MG63 (cell line): ENCODE data around the gene CPHXL2. TPM values are rescaled to one million over a fixed set of nuclear protein-coding genes. Genes with fewer than 3 reads are reported as not detected.

Experiments used
- DNase-seq: peaks from one replicate; pipeline ENCODE4 v3.0.0-alpha.2; 2020
- H3K27me3 ChIP-seq: fragments of 250-450 bp; sonication (Bioruptor Pico); 2 replicates; pipeline ENCODE4 v1.5.1; 2020; ENCODE audit warnings: mild to moderate bottlenecking, moderate library complexity
- H3K36me3 ChIP-seq: fragments of 250-450 bp; sonication (Bioruptor Pico); 2 replicates; pipeline ENCODE4 v1.5.1; 2020; ENCODE audit warnings: mild to moderate bottlenecking, moderate library complexity
- H3K4me3 ChIP-seq: fragments of 250-450 bp; sonication (Bioruptor Pico); 2 replicates; pipeline ENCODE4 v1.5.1; 2020; ENCODE audit warnings: mild to moderate bottlenecking, moderate library complexity
- H3K9me3 ChIP-seq: fragments of 250-450 bp; sonication (Bioruptor Pico); 2 replicates; pipeline ENCODE4 v1.5.1; 2020; ENCODE audit warnings: mild to moderate bottlenecking, moderate library complexity
- total RNA-seq: library from RNA; depleted of rRNA; stranded (reverse); fragments of >200 nt; shearing (Covaris generic); gene quantifications from 2 replicates; pipeline ENCODE4 v1.2.3, GENCODE V29; 2014; ENCODE audit warnings: low replicate concordance; rRNA removed

Gene CPHXL2
- total RNA-seq, 1 experiment from 2014 or later: not detected

DNA sequence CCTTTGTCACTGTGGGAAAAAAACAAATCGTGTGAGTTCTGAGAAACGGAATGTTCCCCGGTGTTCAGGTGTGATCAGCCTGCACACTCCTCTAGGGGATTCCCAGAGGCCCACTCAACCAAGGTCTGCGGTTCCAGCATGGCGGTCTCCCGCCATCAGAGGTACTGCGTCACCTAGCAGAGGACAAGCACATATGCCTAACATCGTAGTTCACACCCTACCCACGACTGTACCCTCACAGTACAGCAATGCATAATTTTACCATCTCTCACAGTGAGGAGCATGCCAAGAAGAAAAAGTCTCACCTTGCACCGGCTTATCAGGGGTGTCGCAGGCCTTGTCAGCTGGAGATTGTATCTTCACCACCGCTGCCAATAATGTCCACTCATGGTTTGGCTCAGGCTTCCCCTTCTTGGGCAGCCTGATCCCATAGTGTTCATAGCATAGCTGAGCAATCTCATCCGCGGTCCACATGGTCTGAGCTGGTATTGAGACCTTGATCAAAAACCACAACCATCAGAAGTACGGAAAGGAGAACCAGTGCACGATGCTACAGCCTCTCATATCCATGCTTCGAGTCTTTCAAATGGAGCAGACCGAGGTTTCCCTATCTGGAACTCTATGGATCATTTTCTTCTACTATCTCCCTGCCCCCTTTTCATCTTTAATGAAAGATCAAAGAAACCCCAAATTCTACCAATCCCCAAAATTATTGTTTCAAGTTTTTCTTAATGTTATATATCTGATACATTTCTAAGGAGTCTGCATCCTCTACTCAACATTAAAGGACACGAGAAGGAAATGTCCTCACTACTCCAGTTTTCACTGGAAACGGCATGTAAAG is 56.3 kb downstream of the CPHXL2 start:
- no peak for DNase-seq
- Histone ChIP-seq H3K27me3 (no peaks in the 10 kb centered on the region), H3K4me3 (no peak overlapping the region), H3K9me3 (no peaks in the 10 kb centered on the region), H3K36me3 (peaks cover 6% of the 10 kb centered on the region)

DNA sequence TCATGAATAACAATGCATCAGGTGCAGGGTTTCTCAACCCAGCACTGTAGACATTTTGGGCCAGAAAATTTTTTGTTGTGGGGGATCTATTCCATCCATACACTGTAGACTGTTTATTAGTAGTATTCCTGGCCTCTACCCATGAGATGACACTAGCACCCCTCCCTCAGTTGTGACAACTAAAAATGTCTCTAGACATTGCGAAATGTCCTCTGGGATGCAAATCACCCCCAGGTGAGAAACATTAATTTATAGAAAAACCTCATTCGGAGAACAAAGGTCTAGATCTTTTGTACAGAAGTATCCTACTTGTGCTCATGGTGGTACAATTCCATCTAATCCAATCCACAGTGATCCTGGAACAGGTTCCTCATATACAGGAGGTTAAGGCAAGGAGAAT is 58.0 kb downstream of the CPHXL2 start:
- H3K27me3 ChIP-seq: no peaks in the 10 kb centered on the region
- H3K36me3 ChIP-seq: peaks cover 7% of the 10 kb centered on the region
- DNase-seq: no peak
- H3K9me3 ChIP-seq: no peaks in the 10 kb centered on the region
- H3K4me3 ChIP-seq: no peak overlapping the region

DNA sequence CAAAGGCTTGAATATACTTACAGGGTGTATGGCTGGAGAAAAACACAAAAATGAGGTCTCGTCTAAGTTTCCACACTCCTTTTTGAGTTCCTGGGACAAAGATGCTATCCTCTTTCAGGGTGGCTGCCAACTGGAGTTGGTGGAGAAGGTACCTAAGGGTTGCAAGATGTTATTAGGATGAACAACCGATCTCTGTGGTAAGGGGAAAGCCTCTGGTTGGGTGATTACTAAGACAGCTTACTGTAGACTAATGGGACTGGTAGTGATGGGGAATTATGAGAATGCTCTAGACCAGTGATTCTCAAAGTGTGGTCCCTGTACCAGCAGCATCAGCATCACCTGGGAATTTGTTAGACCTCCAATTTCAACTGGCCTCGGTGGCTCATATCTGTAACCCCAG is 59.7 kb downstream of the CPHXL2 start:
- DNase-seq: no peak
- Histone ChIP-seq H3K4me3 (no peak overlapping the region), H3K36me3 (peaks cover 11% of the 10 kb centered on the region), H3K9me3 (no peaks in the 10 kb centered on the region), H3K27me3 (no peaks in the 10 kb centered on the region)

DNA sequence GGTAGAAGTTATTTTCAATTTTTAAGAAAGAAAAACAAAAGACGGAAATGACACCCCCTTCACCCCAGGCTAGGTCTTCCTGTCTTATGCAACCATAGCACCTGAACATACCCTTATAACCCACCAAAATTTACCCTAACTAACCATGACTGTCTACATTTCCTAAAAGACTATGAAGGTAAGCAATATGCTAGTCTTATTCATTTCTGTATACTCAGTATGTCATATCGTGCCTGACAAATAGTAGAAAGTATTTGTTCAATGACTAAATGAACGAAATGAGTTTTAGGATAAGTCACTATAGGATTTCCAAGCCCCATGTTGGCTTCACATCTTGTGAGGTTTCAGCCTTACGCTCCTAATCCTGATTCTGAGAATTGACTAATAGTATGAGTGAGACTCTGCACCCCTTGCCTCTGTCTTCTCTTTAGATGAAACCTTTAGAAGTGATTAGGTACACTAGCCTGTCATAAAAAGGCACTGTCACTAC is 60.2 kb downstream of the CPHXL2 start:
- peaks cover 11% of the 10 kb centered on the region for H3K36me3 ChIP-seq
- no peak for DNase-seq
- H3K4me3 ChIP-seq: no peak overlapping the region
- H3K9me3 ChIP-seq: no peaks in the 10 kb centered on the region
- H3K27me3 ChIP-seq: no peaks in the 10 kb centered on the region

DNA sequence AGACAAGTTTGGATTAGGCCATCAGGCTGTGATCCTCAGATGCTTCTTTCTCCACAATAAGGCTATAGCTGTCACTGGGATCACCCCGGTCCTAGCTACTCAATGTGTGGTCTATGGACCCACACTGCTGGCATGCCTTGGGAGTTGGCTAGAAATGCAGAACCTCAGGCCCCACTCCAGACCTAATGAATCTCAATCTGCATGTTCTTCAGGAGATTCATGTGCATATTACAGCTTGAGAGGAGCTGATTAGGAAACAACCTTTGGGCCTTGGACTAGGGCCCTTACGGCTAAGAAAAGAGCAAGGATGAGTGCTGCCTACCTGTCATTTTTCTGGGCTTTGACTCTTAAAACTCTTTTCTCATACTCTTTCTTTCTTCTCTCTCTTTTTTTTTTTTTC is 61.2 kb downstream of the CPHXL2 start:
- peaks cover 11% of the 10 kb centered on the region for H3K36me3 ChIP-seq
- H3K27me3 ChIP-seq: no peaks in the 10 kb centered on the region
- H3K9me3 ChIP-seq: no peaks in the 10 kb centered on the region
- H3K4me3 ChIP-seq: no peak overlapping the region
- DNase-seq: no peak

DNA sequence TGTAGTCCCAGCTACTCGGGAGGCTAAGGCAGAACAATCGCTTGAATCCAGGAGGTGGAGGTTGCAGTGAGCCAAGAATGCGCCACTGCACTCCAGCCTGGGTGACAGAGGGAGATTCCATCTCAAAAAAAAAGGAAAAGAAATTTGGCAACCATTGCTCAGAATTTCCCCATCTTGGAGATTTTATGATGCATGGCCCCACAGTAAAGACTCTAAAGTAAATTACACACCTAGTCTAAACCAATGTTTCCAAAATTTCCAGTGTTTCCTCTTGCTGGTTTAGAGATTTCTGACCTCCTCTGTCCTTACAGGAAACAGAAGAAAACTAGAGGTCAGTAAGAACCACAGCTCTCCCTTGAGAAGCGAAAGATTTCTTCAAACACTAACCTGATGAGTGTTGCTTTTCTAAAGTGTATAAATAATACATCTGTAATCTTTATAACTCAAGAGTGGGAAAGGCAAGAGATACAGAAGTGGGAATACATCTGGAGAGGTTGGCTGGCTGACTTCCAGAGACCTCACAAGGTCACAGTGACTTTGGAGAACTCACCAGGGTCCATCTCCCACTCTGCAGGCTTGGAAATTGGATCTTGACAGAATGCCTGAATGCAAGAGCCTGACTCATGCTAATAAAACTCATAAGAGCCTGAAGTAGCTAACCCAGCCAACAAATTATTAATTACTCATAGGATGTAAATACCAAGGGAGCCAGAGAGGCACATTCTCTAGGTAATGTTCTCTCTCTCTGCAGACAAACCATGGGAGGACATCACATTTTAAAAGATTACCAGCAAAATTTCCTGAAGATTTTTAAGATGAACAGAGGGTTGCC is 62.5 kb downstream of the CPHXL2 start:
- H3K4me3 ChIP-seq: no peak overlapping the region
- H3K36me3 ChIP-seq: peaks cover 11% of the 10 kb centered on the region
- H3K27me3 ChIP-seq: no peaks in the 10 kb centered on the region
- peak; percentile 30 for DNase-seq
- no peaks in the 10 kb centered on the region for H3K9me3 ChIP-seq

Other genes starting within 250 kb of the CPHXL2 start
- 21.2 and 23.2 TPM in 2 replicates for gene CFDP1, start 243.5 kb downstream of the CPHXL2 start, total RNA-seq
- gene TMEM170A, start 212.3 kb downstream of the CPHXL2 start, total RNA-seq: 1.3 and 8.0 TPM in 2 replicates
- not detected in 2 replicates for gene CHST6, start 181.6 kb downstream of the CPHXL2 start, total RNA-seq
- gene CHST5, start 140.9 kb downstream of the CPHXL2 start, total RNA-seq: not detected in 2 replicates
- gene TMEM231, start 120.8 kb downstream of the CPHXL2 start, total RNA-seq: 6.0 and 8.8 TPM in 2 replicates
- gene GABARAPL2, start 110.6 kb downstream of the CPHXL2 start, total RNA-seq: 17.3 and 70.4 TPM in 2 replicates
- 12.5 and 29.6 TPM in 2 replicates for gene ADAT1, start 53.7 kb downstream of the CPHXL2 start, total RNA-seq
- gene KARS1, start 29.3 kb downstream of the CPHXL2 start, total RNA-seq: 161 and 178 TPM in 2 replicates
- gene TERF2IP, start 29.2 kb downstream of the CPHXL2 start, total RNA-seq: 6.3 and 11.9 TPM in 2 replicates
- gene DUXB, start 24.5 kb upstream of the CPHXL2 start, total RNA-seq: not detected in 2 replicates
- gene CPHXL, start 49.5 kb upstream of the CPHXL2 start, total RNA-seq: not detected in 2 replicates